Right cardiac atrium (tissue), 5 donors: ENCODE results near the gene TOP1. TPM values are rescaled to one million over a fixed set of nuclear protein-coding genes. Genes with fewer than 3 reads are reported as not detected.

Source experiments
- ATAC-seq, 2 donors: fragments of 200-7000 bp; cut with Tn5 transposase; one replicate each; pipeline versions ENCODE4 v1.8.0 to v1.9.1; 2020; ENCODE audit warnings: moderate library complexity in 2 of 2, mild to moderate bottlenecking in 1 of 2
- DNase-seq, 3 donors: peaks; one replicate each; pipeline ENCODE4 v3.0.0-alpha.2; 2020
- H3K27ac ChIP-seq: one replicate; pipeline ENCODE4 v1.5.1; 2013; ENCODE audit warnings: mild to moderate bottlenecking, low read length, control low read depth, moderate library complexity
- H3K27me3 ChIP-seq: one replicate; pipeline ENCODE4 v1.6.1; 2013; ENCODE audit not compliant: control insufficient read depth, insufficient read depth
- H3K4me1 ChIP-seq: one replicate; pipeline ENCODE4 v1.6.1; 2013; ENCODE audit warnings: low read length; ENCODE audit not compliant: control insufficient read depth, insufficient read depth
- H3K4me3 ChIP-seq: one replicate; pipeline ENCODE4 v1.5.1; 2013; ENCODE audit warnings: low read length, control low read depth
- H3K9me3 ChIP-seq: one replicate; pipeline ENCODE4 v1.6.1; 2013; ENCODE audit warnings: low read length; ENCODE audit not compliant: control insufficient read depth
- WGBS: extraction: QIAGEN DNeasy Blood & Tissue Kit; methylation state at CpG from one replicate; pipeline ENCODE4 v1.1.7; 2013; 5-methylcytosine and 5-hydroxymethylcytosine counted together
- intact Hi-C, 4 donors: fragments of 100-400 bp; cut with DNase I; formaldehyde crosslinking; loops; one replicate each; pipeline versions ENCODE4 v1.11.0 to v1.14.0; 2022 to 2023
- polyA plus RNA-seq: library from polyadenylated mRNA; stranded (reverse); fragments of 200-250 nt; gene quantifications from one replicate; pipeline ENCODE4 v1.2.3, GENCODE V29; 2013
- total RNA-seq, 4 donors: library from RNA; stranded (reverse); fragmentation: NEBNext Ultra II Directional; extraction: Animal tissue kit (Norgen Biotek cat#: 25700); gene quantifications; one replicate each; pipeline ENCODE4 v1.2.1, GENCODE V29; 2021
- donor health status: healthy with polysubstance abuse.
- donor health status: DM: no; HTN: yes; CAD: no.
- donor health status: DM: no; HTN: no; CAD: no.
- donor health status: DM: no; HTN: yes; CAD: no; lungs with severe emphysema.
- donor health status: DM: yes; HTN: yes; CAD: no.

Gene TOP1
- total and polyA plus RNA-seq, 5 donors = 16.7 to 30.7 (median 27.8) TPM

DNA sequence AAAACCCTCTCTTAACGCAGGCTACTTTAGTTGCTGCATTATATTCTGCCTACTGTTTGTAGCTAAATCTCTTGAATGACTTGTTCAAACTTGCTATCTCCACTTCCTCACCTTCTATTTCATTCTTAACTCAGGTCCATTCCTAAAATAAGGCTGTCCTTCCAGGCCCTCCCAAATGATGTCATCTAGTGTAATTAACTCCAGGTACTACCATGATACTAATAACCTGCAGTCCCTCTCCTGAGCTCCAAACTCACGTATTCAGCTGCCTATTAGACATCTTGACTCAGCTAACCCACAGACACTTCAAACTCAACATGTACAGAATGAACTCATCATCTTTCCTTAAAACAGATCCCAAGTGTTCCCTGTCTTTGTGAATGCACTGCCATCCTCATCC lies 10.5 kb upstream of the TOP1 start:
- WGBS = 91% methylated on average over 2 of the region's 2 CpGs
- intact Hi-C loops = no loop called here

GRCh38 chr20:41023549-41023948 lies 5.1 kb upstream of the TOP1 start:
- 64% methylated on average over 3 of the region's 3 CpGs for WGBS
- intact Hi-C loops = no loop called here
- Histone ChIP-seq H3K4me3 (no peak overlapping the region), H3K4me1 (no peaks in the 10 kb centered on the region), H3K27me3 (no peaks in the 10 kb centered on the region), H3K27ac (no peak overlapping the region), H3K9me3 (no peaks in the 10 kb centered on the region)
- DNase-seq (no peak), ATAC-seq (no peak)

More for the DNA sequence above, 10.5 kb upstream of the TOP1 start:
- DNase-seq (no peak), ATAC-seq (no peak)
- Histone ChIP-seq H3K9me3 (no peaks in the 10 kb centered on the region), H3K4me3 (no peak overlapping the region), H3K27me3 (no peaks in the 10 kb centered on the region), H3K4me1 (no peaks in the 10 kb centered on the region), H3K27ac (no peak overlapping the region)

- ATAC-seq (no peak), DNase-seq (no peak)
- no peak overlapping the region for H3K4me3 ChIP-seq
- 90% methylated on average over 8 of the region's 8 CpGs for WGBS
- no peaks in the 10 kb centered on the region for H3K27me3 ChIP-seq
- H3K27ac ChIP-seq = no peak overlapping the region
- intact Hi-C loops = no loop called here
- H3K4me1 ChIP-seq = peaks cover 7% of the 10 kb centered on the region
- no peaks in the 10 kb centered on the region for H3K9me3 ChIP-seq
Measured at GRCh38 chr20:41027366-41027765, 1.3 kb upstream of the TOP1 start.

DNA sequence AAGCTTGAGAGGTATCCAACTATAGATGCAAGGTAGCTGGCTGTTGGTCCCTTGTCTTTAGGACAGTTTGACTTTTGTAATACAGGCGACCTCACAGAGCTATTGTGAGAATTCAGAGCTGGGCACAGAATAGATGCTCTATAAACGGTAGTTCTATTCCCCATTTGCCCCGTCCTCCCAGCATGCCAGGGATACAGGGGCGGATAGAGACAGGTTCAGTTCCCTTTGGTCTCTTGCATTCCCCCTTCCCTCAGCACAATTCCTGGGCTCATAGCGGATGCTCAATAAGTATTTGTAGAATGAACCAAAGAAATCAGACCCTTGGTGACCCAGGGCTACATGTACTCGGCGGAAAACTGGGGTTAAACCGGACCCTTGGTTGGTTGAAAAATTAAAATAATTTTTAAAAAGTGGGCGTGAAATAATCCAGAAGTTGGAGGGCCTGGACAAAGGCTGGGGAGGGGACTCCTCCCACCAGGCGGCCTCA lies 707 bp upstream of the TOP1 start:
- Histone ChIP-seq H3K27ac (no peak overlapping the region), H3K27me3 (no peaks in the 10 kb centered on the region), H3K4me1 (peaks cover 7% of the 10 kb centered on the region), H3K4me3 (peak overlapping the region; percentile 13), H3K9me3 (no peaks in the 10 kb centered on the region)
- 29% methylated on average over 10 of the region's 10 CpGs for whole genome bisulfite sequencing
- ATAC-seq (no peak), DNase-seq (no peak)
- intact Hi-C loops = no loop called here

DNA sequence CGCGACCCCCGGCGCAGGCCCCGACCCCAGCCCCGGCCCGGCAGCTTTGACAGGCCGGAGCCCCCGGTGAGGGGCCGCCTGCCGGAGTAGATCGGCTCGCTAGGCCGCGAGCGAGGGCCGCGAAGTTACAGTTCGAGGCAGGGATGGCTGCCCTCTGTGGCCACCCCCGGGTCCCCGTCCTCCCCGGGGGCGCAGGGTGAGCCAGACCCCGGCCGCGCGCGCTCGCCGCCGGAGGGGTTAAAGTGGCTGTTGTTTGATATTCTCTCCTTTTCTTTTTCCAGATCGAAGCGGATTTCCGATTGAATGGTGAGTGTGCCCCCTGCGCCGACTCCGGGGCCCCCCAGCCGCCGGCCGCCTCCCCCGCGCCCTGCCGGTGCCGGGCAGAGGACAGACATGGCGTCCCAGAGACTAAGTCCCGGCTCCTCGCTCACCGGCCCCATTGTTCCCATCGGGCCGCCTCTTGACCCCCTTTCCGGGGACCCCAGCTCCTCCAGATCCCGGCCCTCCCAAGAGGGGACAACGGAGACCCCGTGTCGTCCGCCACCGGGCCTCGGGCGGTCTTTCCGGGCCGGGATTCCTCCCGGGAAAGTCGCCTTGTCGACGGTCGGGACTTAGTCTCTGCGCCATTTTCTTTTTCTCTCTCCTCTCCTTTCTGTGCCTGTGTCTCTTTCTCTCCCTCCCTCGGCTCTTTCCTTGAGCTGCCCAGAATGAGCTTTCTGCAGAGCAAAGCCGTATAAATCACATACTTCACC lies 704 bp downstream of the TOP1 start:
- peak overlapping the region; percentile 60 for H3K4me3 ChIP-seq
- H3K27ac ChIP-seq = peak overlapping the region; percentile 83
- DNase-seq = peak; percentile 37 to 69 (median 67)
- H3K27me3 ChIP-seq = no peaks in the 10 kb centered on the region
- intact Hi-C loops = no loop called here
- ATAC-seq = peak; percentile 26 to 27
- H3K4me1 ChIP-seq = peaks cover 10% of the 10 kb centered on the region
- WGBS = under 1% methylated on average over 69 of the region's 69 CpGs
- H3K9me3 ChIP-seq = no peaks in the 10 kb centered on the region

DNA sequence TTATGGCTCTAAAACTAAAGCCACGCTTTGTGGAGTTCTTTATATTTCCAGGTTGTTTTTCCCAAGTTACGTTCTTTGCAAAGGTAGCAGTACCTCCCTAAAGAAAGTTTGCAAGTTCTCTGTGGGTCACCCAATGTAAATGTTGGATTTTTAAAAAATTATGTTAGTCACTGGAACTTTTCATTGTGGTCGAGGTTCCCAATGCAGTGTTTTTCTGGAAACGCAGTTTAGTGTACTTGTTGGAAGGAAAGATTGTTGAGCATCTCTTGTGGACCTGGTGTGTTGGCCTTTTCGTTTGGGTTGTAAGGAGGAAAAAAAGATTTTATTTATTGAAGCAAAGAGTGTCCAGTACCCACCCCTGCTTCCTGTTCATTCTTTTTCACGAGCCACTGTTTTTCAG lies 1.4 kb downstream of the TOP1 start:
- H3K4me3 ChIP-seq = peak overlapping the region; percentile 60
- intact Hi-C loops = no loop called here
- DNase-seq (no peak), ATAC-seq (no peak)
- no peaks in the 10 kb centered on the region for H3K9me3 ChIP-seq
- H3K27me3 ChIP-seq = no peaks in the 10 kb centered on the region
- H3K27ac ChIP-seq = no peak overlapping the region
- WGBS = 10% methylated on average over 6 of the region's 6 CpGs
- peaks cover 13% of the 10 kb centered on the region for H3K4me1 ChIP-seq

DNA sequence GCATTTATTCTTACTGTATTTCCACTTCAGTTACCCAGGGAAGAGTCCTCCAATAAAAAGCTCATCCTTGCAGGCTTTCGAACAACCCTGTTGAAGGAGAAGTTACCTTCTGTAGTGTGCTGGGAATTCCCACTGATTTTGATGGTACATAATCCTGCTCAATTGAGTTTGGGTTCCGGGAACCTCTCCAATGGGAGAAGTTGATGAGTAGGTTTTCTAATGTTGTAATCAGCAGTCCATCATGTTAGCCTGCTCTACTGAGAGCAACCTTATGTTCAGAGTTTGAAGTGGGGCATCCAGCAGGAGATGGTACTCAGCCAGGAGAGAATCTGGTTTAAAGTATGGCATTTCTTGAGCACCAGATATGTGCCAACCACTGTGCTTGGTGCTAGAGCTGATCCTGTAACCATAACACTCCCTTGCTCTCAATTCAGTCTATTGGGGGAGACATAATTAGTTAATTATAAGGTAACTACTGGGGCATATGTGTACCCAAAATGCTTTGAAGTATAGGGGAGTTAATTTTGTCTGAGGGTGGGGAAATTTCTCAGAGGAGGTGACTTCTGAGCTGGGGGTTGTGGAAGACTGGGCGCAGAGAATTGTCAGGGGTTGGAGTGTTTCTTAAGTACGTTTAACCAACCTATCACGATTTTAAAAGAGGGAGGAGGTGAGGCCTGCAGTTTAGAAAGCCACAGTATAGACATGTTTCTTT lies 2.1 kb downstream of the TOP1 start:
- no peak for ATAC-seq
- Histone ChIP-seq H3K9me3 (no peaks in the 10 kb centered on the region), H3K4me3 (peak overlapping the region; percentile 60), H3K27me3 (no peaks in the 10 kb centered on the region), H3K27ac (no peak overlapping the region), H3K4me1 (peaks cover 13% of the 10 kb centered on the region)
- intact Hi-C loops = no loop called here
- WGBS = 43% methylated on average over 5 of the region's 5 CpGs
- no peak for DNase-seq

GRCh38 chr20:41031243-41031619 lies 2.6 kb downstream of the TOP1 start:
- intact Hi-C loops = no loop called here
- Histone ChIP-seq H3K4me3 (peak overlapping the region; percentile 60), H3K4me1 (peaks cover 14% of the 10 kb centered on the region), H3K27ac (no peak overlapping the region), H3K27me3 (no peaks in the 10 kb centered on the region), H3K9me3 (no peaks in the 10 kb centered on the region)
- ATAC-seq (no peak), DNase-seq (no peak)
- WGBS = 86% methylated on average over 2 of the region's 2 CpGs

- DNase-seq = no peak
- no peak overlapping the region for H3K4me3 ChIP-seq
- WGBS = 73% methylated on average over 3 of the region's 3 CpGs
- H3K4me1 ChIP-seq = peaks cover 14% of the 10 kb centered on the region
- intact Hi-C loops = no loop called here
- ATAC-seq = no peak
- H3K27me3 ChIP-seq = no peaks in the 10 kb centered on the region
- no peaks in the 10 kb centered on the region for H3K9me3 ChIP-seq
- H3K27ac ChIP-seq = no peak overlapping the region
Measured at GRCh38 chr20:41032271-41032670, 3.6 kb downstream of the TOP1 start.

DNA sequence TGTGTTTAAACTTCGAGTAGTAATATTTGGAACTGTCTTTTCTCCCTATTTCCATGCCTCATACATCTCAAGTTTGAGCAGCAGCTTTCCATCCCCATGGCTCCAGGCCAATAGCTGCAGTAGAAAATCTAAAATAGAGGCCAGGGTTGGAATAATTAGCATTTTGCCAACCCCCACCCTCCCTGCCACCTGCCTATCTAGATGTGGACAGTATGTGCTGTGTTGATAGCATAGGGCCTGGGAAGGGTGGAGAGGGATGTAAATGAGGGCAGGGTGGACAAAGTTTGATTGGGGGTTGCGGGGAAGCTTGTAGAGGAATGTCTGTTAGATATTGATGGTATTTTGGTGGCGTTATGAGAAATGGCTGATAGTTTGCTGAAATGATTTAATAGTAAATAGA lies 5.6 kb downstream of the TOP1 start:
- ATAC-seq (no peak), DNase-seq (no peak)
- Histone ChIP-seq H3K4me3 (no peak overlapping the region), H3K9me3 (no peaks in the 10 kb centered on the region), H3K27ac (no peak overlapping the region), H3K27me3 (no peaks in the 10 kb centered on the region), H3K4me1 (peaks cover 16% of the 10 kb centered on the region)
- WGBS = 46% methylated on average over 3 of the region's 3 CpGs
- intact Hi-C loops = no loop called here

DNA sequence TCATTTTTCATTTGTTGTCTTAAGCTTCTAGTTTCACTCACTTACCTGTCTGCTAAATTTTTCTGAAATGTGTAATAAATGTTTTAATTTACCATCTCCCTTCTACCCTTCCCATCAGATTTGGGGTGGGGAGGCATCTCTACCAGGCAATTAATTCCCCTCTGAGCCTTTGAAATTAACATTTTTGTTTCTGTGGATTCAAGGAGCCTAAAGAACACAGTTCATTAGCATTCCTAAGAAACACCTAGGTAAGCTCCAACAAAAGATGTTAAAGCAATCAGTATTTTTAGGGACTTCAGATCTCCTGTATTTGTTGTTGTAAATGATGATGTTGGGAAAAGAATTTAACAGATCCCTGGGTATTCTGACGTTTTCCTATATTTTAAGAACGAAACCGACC lies 6.6 kb downstream of the TOP1 start:
- H3K4me1 ChIP-seq = peaks cover 16% of the 10 kb centered on the region
- intact Hi-C loops = no loop called here
- H3K27me3 ChIP-seq = no peaks in the 10 kb centered on the region
- no peak overlapping the region for H3K27ac ChIP-seq
- 79% methylated on average over 3 of the region's 3 CpGs for WGBS
- ATAC-seq (no peak), DNase-seq (no peak)
- H3K4me3 ChIP-seq = no peak overlapping the region
- H3K9me3 ChIP-seq = no peaks in the 10 kb centered on the region
